Lung (tissue), 12 donors: ENCODE results near the gene GNG7. TPM values are rescaled to one million over a fixed set of nuclear protein-coding genes. Genes with fewer than 3 reads are reported as not detected.
"Not testable (repeated sequence)": the region's sequence is repeated elsewhere in the genome, so short reads cannot be mapped to it uniquely, and the experiment has no call there.

Source experiments
- ATAC-seq: fragments of 200-7000 bp; cut with Tn5 transposase; one replicate; pipeline ENCODE4 v1.9.1; 2020; ENCODE audit warnings: moderate number of reproducible peaks; ENCODE audit not compliant: insufficient read depth, low FRiP score
- DNase-seq, 3 donors: peaks; one replicate each; pipeline ENCODE4 v3.0.0-alpha.2; 2013 to 2017
- H3K27ac ChIP-seq, 2 donors: one replicate each; pipeline ENCODE4 v1.5.1; 2013; ENCODE audit warnings: mild to moderate bottlenecking in 2 of 2, moderate library complexity in 2 of 2, control low read depth in 1 of 2, inconsistent platforms in 1 of 2, low read depth in 1 of 2, low read length in 1 of 2
- H3K27me3 ChIP-seq, 3 donors: one replicate each; pipeline ENCODE4 v1.5.1; 2013; ENCODE audit warnings: low read length in 2 of 3; ENCODE audit not compliant: control insufficient read depth in 3 of 3, insufficient read depth in 3 of 3
- H3K36me3 ChIP-seq, 4 donors: one replicate each; pipeline ENCODE4 v1.5.1; 2013; ENCODE audit warnings: low read length in 4 of 4, mild to moderate bottlenecking in 1 of 4, moderate library complexity in 1 of 4; ENCODE audit not compliant: control insufficient read depth in 4 of 4, insufficient read depth in 4 of 4
- H3K4me1 ChIP-seq, 5 donors: one replicate each; pipeline ENCODE4 v1.5.1; 2013; ENCODE audit warnings: low read length in 5 of 5, mild to moderate bottlenecking in 2 of 5, moderate library complexity in 1 of 5; ENCODE audit not compliant: control insufficient read depth in 5 of 5, insufficient read depth in 5 of 5
- H3K4me3 ChIP-seq: one replicate; pipeline ENCODE4 v1.5.1; 2013; ENCODE audit warnings: mild to moderate bottlenecking, control low read depth, moderate library complexity
- H3K9ac ChIP-seq, 2 donors: one replicate each; pipeline ENCODE4 v1.5.1; 2013; ENCODE audit warnings: low read length in 2 of 2, control low read depth in 1 of 2; ENCODE audit not compliant: insufficient read depth in 1 of 2
- H3K9me3 ChIP-seq, 4 donors: one replicate each; pipeline ENCODE4 v1.5.1; 2013; ENCODE audit warnings: low read length in 3 of 4, mild to moderate bottlenecking in 1 of 4, moderate library complexity in 1 of 4; ENCODE audit not compliant: control insufficient read depth in 4 of 4, insufficient read depth in 3 of 4
- CTCF ChIP-seq: IDR thresholded peaks from 2 replicates; pipeline ENCODE4 v1.5.1; 2012; ENCODE audit warnings: mild to moderate bottlenecking; ENCODE audit errors: control extremely low read depth, extremely low read depth
- WGBS, 2 donors: extraction: QIAGEN DNeasy Blood & Tissue Kit; methylation state at CpG; one replicate each; pipeline ENCODE4 v1.1.7; 2013; 5-methylcytosine and 5-hydroxymethylcytosine counted together
- polyA plus RNA-seq, 2 donors: library from polyadenylated mRNA; stranded (reverse); fragments of 200-250 nt; gene quantifications; one replicate each; pipeline ENCODE4 v1.2.1, GENCODE V29; 2013
- total RNA-seq, 2 donors: library from RNA; depleted of rRNA in 1 of 2; stranded (reverse); fragments of >200 nt in 1 of 2; gene quantifications; one replicate each; pipeline ENCODE4 v1.2.1, GENCODE V29; 2014 to 2021
- donor health status: control.
- donor health status: control.
- donor health status: Bipolar disorder and iron deficiency.
- donor health status: healthy.
- donor health status: DM: yes; HTN: yes; CAD: no.

GNG7 gene
- total and polyA plus RNA-seq, 4 donors = 1.6 to 4.5 (median 2.8) TPM

DNA sequence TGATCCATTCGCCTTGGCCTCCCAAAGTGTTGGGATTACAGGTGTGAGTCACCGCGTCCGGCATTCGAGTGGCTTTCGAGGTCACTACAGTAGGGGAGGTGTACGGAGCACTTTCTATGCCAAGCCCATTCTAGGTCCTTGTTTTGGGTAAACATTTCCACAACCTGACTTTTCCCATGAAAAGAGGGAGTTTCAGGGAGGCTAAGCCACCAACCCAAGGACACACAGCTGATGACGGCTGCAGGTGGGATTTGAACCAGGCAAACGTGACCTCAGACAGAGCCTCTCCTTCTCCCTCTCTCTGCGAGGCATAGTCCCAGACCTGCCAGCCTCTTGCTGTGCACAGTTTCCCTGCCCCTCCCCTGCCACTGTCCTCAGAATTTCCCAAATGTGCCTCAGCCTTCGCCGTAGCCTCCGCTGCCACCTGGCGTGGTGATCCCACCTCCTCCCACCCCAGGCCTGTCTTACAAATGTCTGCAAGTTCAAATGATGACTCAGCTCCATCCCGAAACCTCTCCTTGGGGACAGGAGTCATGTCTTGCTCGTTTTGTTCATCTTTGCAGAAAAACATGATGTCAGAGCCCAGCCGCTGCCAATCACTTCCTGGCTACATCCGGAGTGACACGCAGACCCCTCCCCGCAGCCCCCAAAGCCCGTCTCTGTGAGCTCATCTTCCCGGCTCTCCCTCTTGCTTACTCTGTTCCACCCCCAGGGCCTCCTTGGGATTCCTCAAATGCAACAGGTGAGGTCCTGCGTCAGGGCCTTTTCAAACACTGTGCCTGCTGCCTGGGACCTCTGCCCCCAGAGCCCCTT, 233.2 kb downstream of the GNG7 start:
- H3K27ac ChIP-seq = no peak overlapping the region
- DNase-seq (no peak), ATAC-seq (no peak)
- no peak for TF ChIP-seq CTCF
- WGBS, 2 donors = 42 to 45% methylated on average over 23 of the region's 23 CpGs
- H3K4me1 ChIP-seq = peaks cover 0 to 3% (median 0%) of the 10 kb centered on the region in 5 donors
- H3K9me3 ChIP-seq = no peaks in the 10 kb centered on the region
- H3K36me3 ChIP-seq = no peaks in the 10 kb centered on the region
- no peaks in the 10 kb centered on the region for H3K27me3 ChIP-seq
- H3K4me3 ChIP-seq = no peak overlapping the region
- no peak overlapping the region for H3K9ac ChIP-seq

DNA sequence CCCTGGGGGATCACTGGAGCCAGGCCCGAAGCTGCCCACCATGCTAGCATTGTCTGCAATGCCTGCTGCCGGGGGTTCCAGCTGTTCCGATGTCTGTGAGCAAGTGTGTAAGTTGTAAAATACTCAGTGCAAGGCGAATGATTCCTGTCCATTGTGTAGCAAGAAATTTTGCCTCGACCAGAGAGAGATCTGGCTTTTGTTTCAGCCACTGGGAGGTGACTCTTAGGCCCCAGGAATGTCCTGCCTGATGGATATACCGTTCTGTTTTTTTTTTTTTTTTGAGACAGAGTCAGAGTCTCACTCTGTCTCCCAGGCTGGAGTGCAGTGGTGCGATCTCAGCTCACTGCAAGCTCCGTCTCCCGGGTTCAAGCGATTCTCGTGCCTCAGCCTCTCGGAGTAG, 233.9 kb downstream of the GNG7 start:
- no peak for DNase-seq
- Histone ChIP-seq H3K9ac (no peak overlapping the region), H3K36me3 (no peaks in the 10 kb centered on the region), H3K4me3 (no peak overlapping the region), H3K4me1 (peaks cover 0 to 3% (median 0%) of the 10 kb centered on the region in 5 donors), H3K9me3 (no peaks in the 10 kb centered on the region), H3K27me3 (no peaks in the 10 kb centered on the region), H3K27ac (no peak overlapping the region)
- 84 to 86% methylated on average over 12 of the region's 12 CpGs for WGBS, 2 donors
- TF ChIP-seq CTCF = no peak
- ATAC-seq = no peak

- Histone ChIP-seq H3K4me1 (peaks cover 0 to 8% (median 3%) of the 10 kb centered on the region in 5 donors), H3K9ac (no peak overlapping the region), H3K9me3 (no peaks in the 10 kb centered on the region), H3K4me3 (no peak overlapping the region), H3K27me3 (no peaks in the 10 kb centered on the region), H3K36me3 (no peaks in the 10 kb centered on the region), H3K27ac (no peak overlapping the region)
- 76 to 89% methylated on average over 5 of the region's 5 CpGs for WGBS, 2 donors
- DNase-seq (no peak), ATAC-seq (no peak)
- no peak for TF ChIP-seq CTCF
Measured at GRCh38 chr19:2464389-2464788, 238.1 kb downstream of the GNG7 start.

DNA sequence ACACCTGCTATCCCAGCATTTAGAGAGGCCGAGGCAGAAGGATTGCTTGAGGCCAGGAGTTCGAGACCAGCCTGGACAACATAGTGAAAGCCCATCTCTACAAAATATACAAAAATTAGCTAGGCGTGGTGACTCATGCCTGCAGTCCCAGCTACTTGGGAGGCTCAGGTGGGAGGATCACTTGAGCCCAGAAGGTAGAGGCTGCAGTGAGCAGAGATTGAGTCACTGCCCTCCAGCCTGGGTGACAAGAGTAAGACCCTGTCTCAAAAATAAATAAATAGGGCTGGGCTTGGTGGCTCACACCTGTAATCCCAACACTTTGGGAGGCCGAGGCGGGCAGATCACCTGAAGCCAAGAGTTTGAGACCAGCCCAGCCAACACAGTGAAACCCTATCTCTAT, 238.8 kb downstream of the GNG7 start:
- not testable (repeated sequence) for H3K27me3 ChIP-seq, H3K36me3 ChIP-seq, H3K9ac ChIP-seq, H3K27ac ChIP-seq, H3K4me3 ChIP-seq, H3K4me1 ChIP-seq, DNase-seq, H3K9me3 ChIP-seq, ATAC-seq
- 98 to 100% methylated on average over 5 of the region's 5 CpGs for WGBS, 2 donors
